HEK293 (cell line): Measurements from ENCODE around the gene ALDH16A1.

ENCODE experiments used
- CTCF ChIA-PET: fragments of 350-600 bp; formaldehyde crosslinking; extraction: SDS; loops from one replicate; lab custom pipeline; 2021; ENCODE audit warnings: antibody characterized with exemption; lab: Yijun Ruan, JAX
- POLR2A ChIA-PET: fragments of 300-600 bp; formaldehyde crosslinking; extraction: SDS; loops from one replicate; lab custom pipeline; 2020; ENCODE audit warnings: antibody characterized with exemption, inconsistent platforms; lab: Yijun Ruan, JAX
- H3K27ac ChIP-seq: fragments of 200-500 bp; sonication (Bioruptor generic); 2 replicates; pipeline ENCODE4 v1.5.1; 2014; ENCODE audit warnings: low read depth, low read length, control low read depth, inconsistent platforms; ENCODE audit errors: extremely low read depth
- H3K36me3 ChIP-seq, 2 experiments: fragments of 200-500 bp in 1 of 2; sonication (Bioruptor generic) in 1 of 2; 1 replicate in 1 of 2; 2 replicates in 1 of 2; pipeline ENCODE4 v1.5.1; 2014 to 2017; ENCODE audit warnings: inconsistent platforms in 2 of 2, low read length in 2 of 2; ENCODE audit not compliant: control insufficient read depth in 2 of 2, insufficient read depth in 1 of 2
- H3K4me1 ChIP-seq: fragments of 200-500 bp; sonication (Bioruptor generic); 2 replicates; pipeline ENCODE4 v1.5.1; 2014; ENCODE audit warnings: mild to moderate bottlenecking, low read length, inconsistent platforms; ENCODE audit not compliant: control insufficient read depth, insufficient read depth
- H3K4me3 ChIP-seq: 2 replicates; pipeline ENCODE4 v1.5.1; 2011; ENCODE audit warnings: low read depth, mild to moderate bottlenecking, control low read depth, low read length, moderate library complexity
- H3K9me3 ChIP-seq: fragments of 200-500 bp; sonication (Bioruptor generic); 2 replicates; pipeline ENCODE4 v1.5.1; 2014; ENCODE audit warnings: low read depth, low read length, inconsistent platforms; ENCODE audit not compliant: control insufficient read depth, insufficient read depth
- GLIS2 ChIP-seq: fragments of 450-650 bp; formaldehyde crosslinking; IDR thresholded peaks from 2 replicates; pipeline ENCODE4 v1.5.1; 2016; ENCODE audit warnings: missing biosample characterization, missing genetic modification characterization
- HOXA7 ChIP-seq: sonication (generic); formaldehyde crosslinking; IDR thresholded peaks from 2 replicates; pipeline ENCODE4 v1.8.1; 2022; ENCODE audit warnings: missing genetic modification reagents, borderline replicate concordance
- MZF1 ChIP-seq: fragments of 450-650 bp; formaldehyde crosslinking; IDR thresholded peaks from 2 replicates; pipeline ENCODE4 v1.5.1; 2017; ENCODE audit warnings: missing biosample characterization, missing genetic modification characterization, borderline replicate concordance
- OSR2 ChIP-seq: fragments of 450-650 bp; formaldehyde crosslinking; IDR thresholded peaks from 2 replicates; pipeline ENCODE4 v1.5.1; 2016; ENCODE audit warnings: missing biosample characterization, missing genetic modification characterization
- SCRT1 ChIP-seq: fragments of 450-650 bp; formaldehyde crosslinking; IDR thresholded peaks from 2 replicates; pipeline ENCODE4 v1.5.1; 2016; ENCODE audit warnings: missing biosample characterization, missing genetic modification characterization, borderline replicate concordance
- SP2 ChIP-seq: fragments of 450-650 bp; formaldehyde crosslinking; IDR thresholded peaks from 2 replicates; pipeline ENCODE4 v1.5.1; 2016; ENCODE audit warnings: missing biosample characterization, missing genetic modification characterization
- SP7 ChIP-seq: fragments of 450-650 bp; formaldehyde crosslinking; IDR thresholded peaks from 2 replicates; pipeline ENCODE4 v1.5.1; 2016; ENCODE audit warnings: missing biosample characterization, missing genetic modification characterization
- YY2 ChIP-seq: fragments of 450-650 bp; formaldehyde crosslinking; IDR thresholded peaks from 2 replicates; pipeline ENCODE4 v1.5.1; 2016; ENCODE audit warnings: missing biosample characterization, missing genetic modification characterization
- ZBTB21 ChIP-seq: fragments of 450-650 bp; formaldehyde crosslinking; IDR thresholded peaks from 2 replicates; pipeline ENCODE4 v1.5.1; 2017; ENCODE audit warnings: missing biosample characterization, missing genetic modification characterization
- ZBTB44 ChIP-seq: fragments of 450-650 bp; IDR thresholded peaks from 2 replicates; pipeline ENCODE4 v1.5.1; 2018; ENCODE audit warnings: missing biosample characterization, mild to moderate bottlenecking, missing genetic modification characterization
- ZBTB6 ChIP-seq: fragments of 450-650 bp; formaldehyde crosslinking; IDR thresholded peaks from 2 replicates; pipeline ENCODE4 v1.5.1; 2017; ENCODE audit warnings: missing biosample characterization, missing genetic modification characterization
- ZBTB7A ChIP-seq: fragments of 450-650 bp; formaldehyde crosslinking; IDR thresholded peaks from 2 replicates; pipeline ENCODE4 v1.5.1; 2016; ENCODE audit warnings: low read depth, missing biosample characterization, missing genetic modification characterization
- ZEB2 ChIP-seq: fragments of 450-650 bp; formaldehyde crosslinking; IDR thresholded peaks from 2 replicates; pipeline ENCODE4 v1.5.1; 2016; ENCODE audit warnings: missing biosample characterization, missing genetic modification characterization
- ZNF10 ChIP-seq: fragments of 450-650 bp; formaldehyde crosslinking; IDR thresholded peaks from 2 replicates; pipeline ENCODE4 v1.5.1; 2017; ENCODE audit warnings: missing biosample characterization, missing genetic modification characterization
- ZNF155 ChIP-seq: fragments of 450-650 bp; formaldehyde crosslinking; IDR thresholded peaks from 2 replicates; pipeline ENCODE4 v1.5.1; 2016; ENCODE audit warnings: missing biosample characterization, missing genetic modification characterization
- ZNF16 ChIP-seq: fragments of 450-650 bp; formaldehyde crosslinking; IDR thresholded peaks from 2 replicates; pipeline ENCODE4 v1.5.1; 2016; ENCODE audit warnings: low read depth, missing biosample characterization, missing genetic modification characterization
- ZNF2 ChIP-seq: fragments of 450-650 bp; formaldehyde crosslinking; IDR thresholded peaks from 2 replicates; pipeline ENCODE4 v1.5.1; 2016; ENCODE audit warnings: missing biosample characterization, missing genetic modification characterization
- ZNF350 ChIP-seq: fragments of 450-650 bp; formaldehyde crosslinking; IDR thresholded peaks from 2 replicates; pipeline ENCODE4 v1.5.0; 2017; ENCODE audit warnings: missing biosample characterization, mild to moderate bottlenecking, missing genetic modification characterization
- ZNF354C ChIP-seq: fragments of 450-650 bp; formaldehyde crosslinking; IDR thresholded peaks from 2 replicates; pipeline ENCODE4 v1.5.1; 2016; ENCODE audit warnings: missing biosample characterization, missing genetic modification characterization, low read depth, borderline replicate concordance
- ZNF366 ChIP-seq: fragments of 450-650 bp; formaldehyde crosslinking; conservative IDR thresholded peaks from 2 replicates; pipeline ENCODE4 v1.5.1; 2016; ENCODE audit warnings: missing biosample characterization, missing genetic modification characterization
- ZNF404 ChIP-seq: fragments of 450-650 bp; formaldehyde crosslinking; IDR thresholded peaks from 2 replicates; pipeline ENCODE4 v1.5.1; 2017; ENCODE audit warnings: missing biosample characterization, missing genetic modification characterization
- ZNF433 ChIP-seq: fragments of 450-650 bp; formaldehyde crosslinking; IDR thresholded peaks from 2 replicates; pipeline ENCODE4 v1.5.1; 2016; ENCODE audit warnings: missing biosample characterization, missing genetic modification characterization, low read depth
- ZNF560 ChIP-seq: fragments of 450-650 bp; formaldehyde crosslinking; IDR thresholded peaks from 2 replicates; pipeline ENCODE4 v1.5.1; 2017; ENCODE audit warnings: missing biosample characterization, missing genetic modification characterization, borderline replicate concordance
- ZNF621 ChIP-seq: fragments of 450-650 bp; formaldehyde crosslinking; IDR thresholded peaks from 2 replicates; pipeline ENCODE4 v1.5.1; 2017; ENCODE audit warnings: missing biosample characterization, missing genetic modification characterization
- ZNF664 ChIP-seq: fragments of 450-650 bp; formaldehyde crosslinking; IDR thresholded peaks from 2 replicates; pipeline ENCODE4 v1.5.1; 2016; ENCODE audit warnings: missing biosample characterization, missing genetic modification characterization
- ZNF747 ChIP-seq: fragments of 450-650 bp; formaldehyde crosslinking; IDR thresholded peaks from 2 replicates; pipeline ENCODE4 v1.5.1; 2016; ENCODE audit warnings: missing biosample characterization, missing genetic modification characterization
- ZNF768 ChIP-seq: fragments of 450-650 bp; formaldehyde crosslinking; IDR thresholded peaks from 2 replicates; pipeline ENCODE4 v1.5.1; 2018; ENCODE audit warnings: missing biosample characterization, mild to moderate bottlenecking, missing genetic modification characterization
- ZNF777 ChIP-seq: fragments of 450-650 bp; formaldehyde crosslinking; IDR thresholded peaks from 2 replicates; pipeline ENCODE4 v1.5.1; 2017; ENCODE audit warnings: missing biosample characterization, missing genetic modification characterization, borderline replicate concordance
- ZNF785 ChIP-seq: fragments of 450-650 bp; formaldehyde crosslinking; IDR thresholded peaks from 2 replicates; pipeline ENCODE4 v1.5.1; 2016; ENCODE audit warnings: missing biosample characterization, missing genetic modification characterization
- ZNF830 ChIP-seq: fragments of 450-650 bp; IDR thresholded peaks from 2 replicates; pipeline ENCODE4 v1.5.0; 2018; ENCODE audit warnings: missing biosample characterization, missing genetic modification characterization, low read depth, mild to moderate bottlenecking, moderate library complexity
- ZSCAN4 ChIP-seq: fragments of 450-650 bp; formaldehyde crosslinking; IDR thresholded peaks from 2 replicates; pipeline ENCODE4 v1.5.1; 2017; ENCODE audit warnings: missing biosample characterization, missing genetic modification characterization

Gene ALDH16A1

DNA sequence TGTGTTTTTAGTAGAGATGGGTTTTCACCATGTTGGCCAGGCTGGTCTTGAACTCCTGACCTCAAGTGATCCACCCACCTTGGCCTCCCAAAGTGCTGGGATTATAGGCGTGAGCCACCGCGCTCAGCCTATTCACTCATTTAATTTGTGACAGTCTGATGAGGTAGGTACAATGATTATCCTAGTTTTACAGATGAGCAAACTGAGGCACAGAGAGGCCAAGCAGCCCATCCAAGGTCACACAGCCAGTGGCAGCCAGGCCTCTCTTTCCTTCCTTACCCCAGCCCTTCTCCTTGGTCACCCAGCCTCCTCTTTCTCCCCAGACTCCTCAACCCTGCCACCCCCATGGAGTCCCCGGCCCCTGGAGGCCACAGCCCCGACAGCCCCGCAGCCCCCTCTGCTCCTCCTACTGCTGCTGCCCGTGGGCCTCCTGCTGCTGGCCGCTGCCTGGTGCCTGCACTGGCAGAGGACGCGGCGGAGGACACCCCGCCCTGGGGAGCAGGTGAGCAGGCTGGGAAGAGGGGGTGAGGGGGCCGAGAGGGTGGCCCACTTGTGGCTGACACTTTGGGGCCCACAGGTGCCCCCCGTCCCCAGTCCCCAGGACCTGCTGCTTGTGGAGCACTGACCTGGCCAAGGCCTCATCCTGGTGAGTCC lies 27.1 kb downstream of the ALDH16A1 start:
- POLR2A ChIA-PET: no interaction called here
- CTCF ChIA-PET: no interaction called here
- H3K27ac ChIP-seq: no peak overlapping the region
- H3K4me3 ChIP-seq: no peak overlapping the region
- no peaks in the 10 kb centered on the region for H3K36me3 ChIP-seq
- TF ChIP-seq ZNF404 (tag by site-specific recombination) (no peak), ZNF664 (tag by site-specific recombination) (0 out of 2 replicates have a peak, but pooled peaks have one; percentile 19), SCRT1 (tag by site-specific recombination) (peak; percentile 61; the same call in 1 of the 2 replicates), OSR2 (tag by site-specific recombination) (no peak), ZNF777 (tag by site-specific recombination) (no peak), ZNF350 (tag by site-specific recombination) (no peak), ZNF621 (no peak), ZBTB7A (tag by site-specific recombination) (no peak), ZNF433 (no peak), ZNF10 (no peak), ZNF785 (no peak), HOXA7 (CRISPR knock-in tag) (no peak), SP7 (no peak), ZNF768 (peak; percentile 83; the same call in 1 of the 2 replicates), ZNF747 (tag by site-specific recombination) (no peak), MZF1 (tag by site-specific recombination) (no peak), SP2 (no peak), ZNF354C (tag by site-specific recombination) (no peak), YY2 (tag by site-specific recombination) (no peak), ZNF2 (no peak), ZNF155 (no peak), ZBTB21 (tag by site-specific recombination) (no peak), ZNF830 (tag by site-specific recombination) (no peak), ZBTB44 (tag by site-specific recombination) (no peak), ZNF560 (tag by site-specific recombination) (no peak)
- TF ChIP-seq, all 188 proteins: peak for 3
- Histone ChIP-seq H3K4me1 (no peaks in the 10 kb centered on the region), H3K9me3 (no peaks in the 10 kb centered on the region)

DNA sequence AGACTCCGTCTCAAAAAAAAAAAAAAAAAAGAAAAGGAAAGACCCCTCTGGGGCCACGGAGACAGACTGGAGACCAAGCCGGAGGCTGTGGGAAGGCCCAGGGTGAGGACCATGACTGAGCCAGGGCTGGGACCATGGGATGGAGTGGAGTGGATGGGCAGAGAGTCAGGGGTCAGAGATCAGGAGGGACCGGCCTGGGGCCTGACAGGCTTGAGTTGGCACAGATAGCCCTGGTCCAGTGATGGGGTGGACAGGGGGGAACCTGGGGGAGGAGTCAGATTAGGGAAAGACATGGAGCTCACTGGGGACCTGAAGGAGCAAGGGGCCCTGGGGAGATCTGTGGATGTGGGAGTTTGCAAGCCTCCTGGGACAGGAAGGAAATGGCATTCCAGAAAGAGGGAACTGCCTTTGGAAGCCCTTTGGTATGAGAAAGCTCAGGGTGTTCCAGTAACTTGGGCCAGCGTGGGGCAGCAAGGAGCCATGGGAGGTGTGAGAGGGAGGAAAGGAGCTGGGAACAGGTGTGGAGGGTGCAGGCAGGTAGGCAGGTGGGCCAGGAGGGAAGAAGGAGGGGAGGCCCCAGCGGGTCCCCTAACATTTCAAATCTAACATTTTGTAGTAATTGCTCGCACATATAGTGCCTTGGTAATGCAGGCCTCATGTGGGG lies 28.1 kb downstream of the ALDH16A1 start:
- H3K36me3 ChIP-seq: no peaks in the 10 kb centered on the region
- POLR2A ChIA-PET: interaction anchor here (0.6 to 1.3 kb wide), 4 partner anchors 15 to 57 kb away, joined by 3 to 5 read pairs (median 4); partner anchors contain the start of genes ALDH16A1 and RPS11
- CTCF ChIA-PET: interaction anchor here (1.1 to 1.6 kb wide), 4 partner anchors 8 to 66 kb away, joined by 4 to 5 read pairs (median 4); partner anchors contain the start of gene FLT3LG

More for the DNA sequence above, 28.1 kb downstream of the ALDH16A1 start:
- TF ChIP-seq ZEB2: 0 out of 2 replicates have a peak, but pooled peaks have one; percentile 34
- 0 out of 2 replicates have a peak, but pooled peaks have one; percentile 20 for TF ChIP-seq GLIS2 (tag by site-specific recombination)
- 0 out of 2 replicates have a peak, but pooled peaks have one; percentile 15 for TF ChIP-seq ZNF366
- no peak for TF ChIP-seq ZSCAN4 (tag by site-specific recombination)
- peak; percentile 23; the same call in 1 of the 2 replicates for TF ChIP-seq ZBTB6
- TF ChIP-seq ZNF16 (tag by site-specific recombination): peak; percentile 86
- no peaks in the 10 kb centered on the region for H3K4me1 ChIP-seq
- H3K27ac ChIP-seq: no peak overlapping the region
- H3K4me3 ChIP-seq: no peak overlapping the region
- no peaks in the 10 kb centered on the region for H3K9me3 ChIP-seq
